Ovary (tissue), 9 donors: ENCODE results near the gene TSPOAP1. TPM values are rescaled to one million over a fixed set of nuclear protein-coding genes. Genes with fewer than 3 reads are reported as not detected.
A peak's percentile ranks its signal among the peaks of the same experiment; 100 is the strongest.

ENCODE experiments used
- DNase-seq, 5 donors: peaks; one replicate each; pipeline ENCODE4 v3.0.0-alpha.2; 2019 to 2020
- H3K27ac ChIP-seq, 2 donors: fragments of 200-600 bp; one replicate each; pipeline versions ENCODE4 v1.5.1 to v1.8.0; 2019 to 2022
- H3K27me3 ChIP-seq: fragments of 200-600 bp; one replicate; pipeline ENCODE4 v1.8.0; 2022
- H3K36me3 ChIP-seq: fragments of 200-600 bp; sonication (generic); one replicate; pipeline ENCODE4 v1.5.1; 2019
- H3K4me1 ChIP-seq: one replicate; pipeline ENCODE4 v1.8.1; 2013; ENCODE audit warnings: mild to moderate bottlenecking, moderate library complexity; ENCODE audit not compliant: insufficient read depth
- H3K4me3 ChIP-seq: fragments of 200-600 bp; sonication (generic); one replicate; pipeline ENCODE4 v1.5.1; 2017
- H3K9me3 ChIP-seq, 2 donors: fragments of 200-600 bp in 1 of 2; sonication (generic) in 1 of 2; one replicate each; pipeline versions ENCODE4 v1.5.1 to v1.8.1; 2013 to 2019; ENCODE audit warnings: mild to moderate bottlenecking in 1 of 2, moderate library complexity in 1 of 2
- EP300 ChIP-seq: sonication (generic); formaldehyde crosslinking; IDR thresholded peaks from one replicate; pipeline ENCODE4 v1.6.1; 2017; ENCODE audit warnings: antibody characterized with exemption
- POLR2A ChIP-seq: fragments of 450-650 bp; IDR thresholded peaks from one replicate; pipeline ENCODE4 v1.6.1; 2017; ENCODE audit warnings: antibody characterized with exemption, mild to moderate bottlenecking, moderate library complexity
- WGBS, 3 donors: extraction: QIAGEN DNeasy Blood & Tissue Kit in 1 of 3; methylation state at CpG; one replicate each; pipeline versions ENCODE4 v1.1.5 to v1.1.7; 2013 to 2017; 5-methylcytosine and 5-hydroxymethylcytosine counted together
- intact Hi-C, 4 donors: fragments of 100-400 bp; cut with DNase I; formaldehyde crosslinking; loops; one replicate each; pipeline versions ENCODE4 v1.11.0 to v1.15.1; 2022 to 2023
- polyA plus RNA-seq, 2 donors: library from polyadenylated mRNA; stranded (reverse); fragments of 200-250 nt in 1 of 2; fragments of 350-450 nt in 1 of 2; fragmentation: Illumina TruSeq in 1 of 2; extraction: RNeasy Lipid Tissue Mini Kit (QIAGEN cat#74804) in 1 of 2; gene quantifications; one replicate each; pipeline ENCODE4 v1.2.3, GENCODE V29; 2013 to 2014
- total RNA-seq, 7 donors: library from RNA; depleted of rRNA in 2 of 7; stranded (reverse); fragments of >200 nt in 2 of 7; fragmentation: NEBNext Ultra II Directional in 3 of 7; extraction: Animal tissue kit (Norgen Biotek cat#: 25700) in 3 of 7; gene quantifications; one replicate each; pipeline versions ENCODE4 v1.1.0 to v1.2.4, GENCODE V29; 2016 to 2023
- TF ChIP-seq, protein P1 (sequence below), 3 donors: fragments of 450-650 bp in 2 of 3; fragments of 200-600 bp in 1 of 3; IDR thresholded peaks; one replicate each; pipeline versions ENCODE4 v1.5.1 to v1.8.0; 2016 to 2022; ENCODE audit warnings: antibody characterized with exemption in 3 of 3, mild to moderate bottlenecking in 1 of 3
- donor health status: DM: no; HTN: no; CAD: no; lungs with moderate emphysema.
- donor health status: DM: no; HTN: no; CAD: no.
- donor health status: Bipolar disorder and iron deficiency.
- donor health status: DM: yes; HTN: yes; CAD: no.
- donor health status: DM: no; HTN: no; CAD: no.
- donor health status: DM: yes; HTN: yes; CAD: no.

TSPOAP1 gene
- total and polyA plus RNA-seq, 9 donors = 8.3 to 49.1 (median 37.5) TPM

DNA sequence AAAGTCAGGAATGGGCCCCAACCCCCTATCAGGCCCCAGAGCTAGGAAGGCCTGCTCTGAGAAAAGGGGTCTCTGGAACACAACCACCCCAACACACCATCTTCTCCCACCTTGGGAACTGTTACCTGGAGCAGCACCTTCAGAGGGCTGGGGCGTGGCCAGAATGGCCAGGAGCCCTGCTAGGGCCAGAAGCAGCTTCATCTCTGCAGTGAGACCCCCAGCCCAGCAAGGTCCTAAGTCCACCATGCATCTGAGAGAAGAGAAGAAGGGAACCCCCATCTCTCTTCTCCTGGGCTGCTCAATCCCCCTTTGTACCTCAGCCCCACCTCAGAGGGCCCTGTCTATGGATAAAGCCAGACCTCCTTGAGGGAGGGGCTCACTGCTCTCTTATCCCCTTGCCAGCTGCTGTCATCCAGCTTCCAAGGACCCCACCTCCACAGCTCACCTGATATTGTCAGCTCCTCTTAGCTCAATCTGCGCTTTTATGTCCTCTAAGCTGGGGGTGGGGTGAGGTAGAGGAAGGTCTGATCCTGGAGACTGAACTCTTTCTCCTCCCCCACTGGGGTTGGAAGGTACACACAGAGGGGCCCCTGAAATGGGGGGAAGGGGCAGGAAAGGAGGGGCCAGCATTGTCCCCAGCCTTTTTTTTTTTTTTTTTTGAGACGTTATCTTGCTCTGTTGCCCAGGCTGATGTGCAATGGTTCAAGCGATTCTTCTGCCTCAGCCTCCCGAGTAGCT is 47.9 kb downstream of the TSPOAP1 start, which contains the start of gene MPO:
MPO (minus strand) TSS at position 456 of the 738 bp plus-strand sequence; CDS start at position 279, 177 bp downstream.
- Histone ChIP-seq H3K9me3 (no peaks in the 10 kb centered on the region), H3K36me3 (no peaks in the 10 kb centered on the region), H3K27me3 (no peaks in the 10 kb centered on the region), H3K4me3 (no peak within 1 kb of the TSS), H3K4me1 (no peaks in the 10 kb centered on the region), H3K27ac (no peak within 1 kb of the TSS)
- intact Hi-C loops = no loop called here
- no peak for DNase-seq
- TF ChIP-seq EP300 = no peak
- no peak for TF ChIP-seq POLR2A
- TF ChIP-seq, protein P1, sequence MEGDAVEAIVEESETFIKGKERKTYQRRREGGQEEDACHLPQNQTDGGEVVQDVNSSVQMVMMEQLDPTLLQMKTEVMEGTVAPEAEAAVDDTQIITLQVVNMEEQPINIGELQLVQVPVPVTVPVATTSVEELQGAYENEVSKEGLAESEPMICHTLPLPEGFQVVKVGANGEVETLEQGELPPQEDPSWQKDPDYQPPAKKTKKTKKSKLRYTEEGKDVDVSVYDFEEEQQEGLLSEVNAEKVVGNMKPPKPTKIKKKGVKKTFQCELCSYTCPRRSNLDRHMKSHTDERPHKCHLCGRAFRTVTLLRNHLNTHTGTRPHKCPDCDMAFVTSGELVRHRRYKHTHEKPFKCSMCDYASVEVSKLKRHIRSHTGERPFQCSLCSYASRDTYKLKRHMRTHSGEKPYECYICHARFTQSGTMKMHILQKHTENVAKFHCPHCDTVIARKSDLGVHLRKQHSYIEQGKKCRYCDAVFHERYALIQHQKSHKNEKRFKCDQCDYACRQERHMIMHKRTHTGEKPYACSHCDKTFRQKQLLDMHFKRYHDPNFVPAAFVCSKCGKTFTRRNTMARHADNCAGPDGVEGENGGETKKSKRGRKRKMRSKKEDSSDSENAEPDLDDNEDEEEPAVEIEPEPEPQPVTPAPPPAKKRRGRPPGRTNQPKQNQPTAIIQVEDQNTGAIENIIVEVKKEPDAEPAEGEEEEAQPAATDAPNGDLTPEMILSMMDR (IDR thresholded peaks at IDR 0.05) = no peak
- WGBS, 3 donors = 83 to 92% (median 85%) methylated on average over 5 of the region's 5 CpGs

DNA sequence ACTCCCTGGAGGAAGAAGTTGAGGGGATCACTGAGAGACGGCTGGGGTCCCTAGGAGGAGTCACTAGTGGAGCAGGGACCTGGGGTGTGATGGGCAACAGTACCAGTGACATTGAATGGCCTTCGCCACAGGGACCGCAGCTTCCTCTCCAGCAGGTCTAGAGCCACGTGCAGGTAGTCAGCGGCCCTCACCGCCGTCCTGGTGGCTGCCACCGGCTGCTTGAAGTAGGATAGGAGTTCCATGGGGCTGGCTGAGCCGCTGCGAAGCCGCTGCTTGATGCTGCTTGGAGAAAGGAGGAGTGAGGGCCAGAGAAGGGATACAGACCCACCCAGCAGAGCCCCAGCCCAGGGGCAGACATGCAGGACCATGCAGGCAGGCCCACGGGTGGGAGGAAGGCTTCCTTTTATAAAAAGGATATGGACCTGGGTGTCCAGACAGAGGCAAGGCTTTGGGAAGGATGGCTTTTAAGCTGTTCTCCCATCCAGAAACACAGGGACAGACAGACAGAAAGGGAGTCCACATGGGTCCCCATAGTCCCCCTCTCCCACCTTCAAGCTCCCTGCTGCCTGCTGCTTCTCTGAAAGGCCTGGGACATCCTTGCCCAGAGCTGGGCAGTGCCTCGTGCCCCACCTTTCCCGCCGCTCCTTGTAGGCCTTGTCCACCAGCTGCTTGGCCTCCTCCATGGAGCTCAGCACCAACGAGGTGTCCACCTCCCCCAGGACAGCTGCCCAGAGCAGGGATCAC is 48.7 kb downstream of the TSPOAP1 start:
- no peaks in the 10 kb centered on the region for H3K9me3 ChIP-seq
- WGBS, 3 donors = 70 to 85% (median 82%) methylated on average over 16 of the region's 16 CpGs
- no peak overlapping the region for H3K4me3 ChIP-seq
- H3K4me1 ChIP-seq = no peaks in the 10 kb centered on the region
- no peak overlapping the region for H3K27ac ChIP-seq
- no peaks in the 10 kb centered on the region for H3K36me3 ChIP-seq
- DNase-seq = no peak
- H3K27me3 ChIP-seq = no peaks in the 10 kb centered on the region
- TF ChIP-seq POLR2A (no peak), EP300 (no peak)
- TF ChIP-seq, protein P1 (IDR thresholded peaks at IDR 0.05) = no peak
- intact Hi-C loops = no loop called here

DNA sequence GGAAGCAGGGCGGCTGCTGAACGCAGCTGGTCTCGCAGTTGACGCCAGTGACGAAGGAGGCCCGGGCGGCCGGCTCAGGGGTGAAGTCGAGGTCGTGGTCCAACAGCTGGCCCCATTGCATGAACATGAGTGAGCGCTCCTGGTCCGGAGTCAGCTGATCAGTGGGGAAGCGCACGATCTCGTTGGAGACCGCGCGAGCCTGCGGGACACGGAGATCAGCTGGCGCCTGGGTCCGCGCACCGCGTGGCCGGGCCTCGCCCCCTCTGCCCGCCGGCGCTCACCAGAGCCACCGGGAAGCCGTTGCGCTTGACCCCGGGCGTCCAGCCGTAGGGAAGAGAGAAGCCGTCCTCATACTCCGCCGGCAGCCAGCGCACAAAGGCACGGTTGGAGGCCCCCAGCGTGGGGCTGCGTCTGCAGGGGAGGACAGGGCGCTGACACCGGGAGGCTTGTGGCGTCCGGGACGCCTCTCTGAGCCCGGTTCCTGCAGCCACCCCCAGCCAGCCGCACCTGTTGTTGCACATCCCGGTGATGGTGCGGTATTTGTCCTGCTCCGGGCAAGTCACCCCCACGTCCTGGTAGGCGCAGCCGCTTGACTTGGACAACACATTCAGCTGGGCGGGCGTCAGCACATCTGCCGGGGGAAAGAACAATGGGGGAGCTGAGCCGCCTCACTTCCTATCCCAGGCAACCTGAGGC is 49.4 kb downstream of the TSPOAP1 start:
- Histone ChIP-seq H3K4me1 (no peaks in the 10 kb centered on the region), H3K4me3 (no peak overlapping the region), H3K36me3 (no peaks in the 10 kb centered on the region), H3K27me3 (no peaks in the 10 kb centered on the region), H3K27ac (no peak overlapping the region), H3K9me3 (no peaks in the 10 kb centered on the region)
- 8 to 18% (median 13%) methylated on average over 54 to 60 of the region's 60 CpGs for WGBS, 3 donors
- peak in 3 of 5 donors; percentile 17 to 64 (median 33) for DNase-seq
- TF ChIP-seq POLR2A (no peak), EP300 (no peak)
- TF ChIP-seq, protein P1 (IDR thresholded peaks at IDR 0.05) = no peak
- intact Hi-C loops = no loop called here

DNA sequence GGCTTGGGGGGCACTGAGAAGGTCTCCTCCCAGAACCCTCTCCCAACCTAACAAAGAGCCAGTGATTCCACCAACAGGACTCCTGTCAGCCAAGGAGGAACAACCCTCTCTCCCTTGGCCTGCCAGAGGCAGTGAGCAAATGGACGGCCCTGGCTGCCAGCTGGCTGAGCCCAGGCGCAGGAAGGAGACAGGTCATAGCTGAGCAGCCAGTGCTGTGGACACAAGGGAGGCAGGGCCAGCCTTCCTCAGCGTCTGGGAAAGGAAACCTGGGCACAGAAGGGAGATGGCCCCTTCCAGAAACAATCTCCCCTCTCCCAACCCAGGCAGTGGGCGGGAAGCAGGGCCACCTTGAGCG is 50.0 kb downstream of the TSPOAP1 start:
- no peaks in the 10 kb centered on the region for H3K27me3 ChIP-seq
- no peak for TF ChIP-seq EP300
- TF ChIP-seq, protein P1 (IDR thresholded peaks at IDR 0.05) = no peak
- intact Hi-C loops = no loop called here
- no peaks in the 10 kb centered on the region for H3K4me1 ChIP-seq
- H3K27ac ChIP-seq = no peak overlapping the region
- no peak for DNase-seq
- H3K9me3 ChIP-seq = no peaks in the 10 kb centered on the region
- WGBS, 3 donors = 19 to 28% (median 21%) methylated on average over 5 of the region's 5 CpGs
- H3K36me3 ChIP-seq = no peaks in the 10 kb centered on the region
- H3K4me3 ChIP-seq = no peak overlapping the region
